Measurements from ENCODE around the gene NMUR1.
A peak's percentile ranks its signal among the peaks of the same experiment; 100 is the strongest.

The NMUR1 gene

GRCh38 chr2:231524477-231525247, 5.6 kb downstream of the NMUR1 start:
- WGBS: 90% methylated on average over 16 of the region's 16 CpGs
- no peaks in the 10 kb centered on the region for H3K36me3 ChIP-seq (ENCODE audit: insufficient read depth, low read length)
- no peak overlapping the region for H3K9ac ChIP-seq (ENCODE audit: low read depth, low read length)
- no peak overlapping the region for H3K4me3 ChIP-seq (ENCODE audit: low read length)
- H3K4me1 ChIP-seq (ENCODE audit: insufficient read depth, low read length): no peaks in the 10 kb centered on the region
- H3K9me3 ChIP-seq (ENCODE audit: insufficient read depth, low read depth, low read length): no peaks in the 10 kb centered on the region
- no peak overlapping the region for H3K27ac ChIP-seq (ENCODE audit: low read depth, low read length)
- peaks cover 11% of the 10 kb centered on the region for H3K27me3 ChIP-seq (ENCODE audit: insufficient read depth, low read length)

GRCh38 chr2:231523451-231524285, 6.6 kb downstream of the NMUR1 start:
- peaks cover under 1% of the 10 kb centered on the region; the same call in 1 of the 2 replicates for H3K27me3 ChIP-seq (ENCODE audit: insufficient read depth, low read length)
- H3K9me3 ChIP-seq (ENCODE audit: insufficient read depth, low read depth, low read length): no peaks in the 10 kb centered on the region
- H3K4me1 ChIP-seq (ENCODE audit: insufficient read depth, low read length): no peaks in the 10 kb centered on the region
- H3K27ac ChIP-seq (ENCODE audit: low read depth, low read length): no peak overlapping the region
- 90% methylated on average over 11 of the region's 11 CpGs for WGBS
- H3K4me3 ChIP-seq (ENCODE audit: low read length): no peak overlapping the region
- H3K9ac ChIP-seq (ENCODE audit: low read depth, low read length): no peak overlapping the region
- H3K36me3 ChIP-seq (ENCODE audit: insufficient read depth, low read length): no peaks in the 10 kb centered on the region

- Histone ChIP-seq H3K4me3 (ENCODE audit: low read length) (no peak overlapping the region), H3K27me3 (ENCODE audit: insufficient read depth, low read length) (no peaks in the 10 kb centered on the region), H3K9me3 (ENCODE audit: insufficient read depth, low read depth, low read length) (no peaks in the 10 kb centered on the region), H3K36me3 (ENCODE audit: insufficient read depth, low read length) (no peaks in the 10 kb centered on the region), H3K27ac (ENCODE audit: low read depth, low read length) (no peak overlapping the region), H3K9ac (ENCODE audit: low read depth, low read length) (no peak overlapping the region), H3K4me1 (ENCODE audit: insufficient read depth, low read length) (no peaks in the 10 kb centered on the region)
- 82% methylated on average over 8 of the region's 8 CpGs for WGBS
Observed at GRCh38 chr2:231522418-231523180, 7.6 kb downstream of the NMUR1 start.

GRCh38 chr2:231521443-231521842, 8.8 kb downstream of the NMUR1 start:
- Histone ChIP-seq H3K27me3 (ENCODE audit: insufficient read depth, low read length) (no peaks in the 10 kb centered on the region), H3K4me3 (ENCODE audit: low read length) (no peak overlapping the region), H3K36me3 (ENCODE audit: insufficient read depth, low read length) (no peaks in the 10 kb centered on the region), H3K27ac (ENCODE audit: low read depth, low read length) (no peak overlapping the region), H3K9me3 (ENCODE audit: insufficient read depth, low read depth, low read length) (no peaks in the 10 kb centered on the region), H3K9ac (ENCODE audit: low read depth, low read length) (no peak overlapping the region), H3K4me1 (ENCODE audit: insufficient read depth, low read length) (no peaks in the 10 kb centered on the region)
- 74% methylated on average over 3 of the region's 3 CpGs for WGBS

GRCh38 chr2:231519975-231520555, 10.2 kb downstream of the NMUR1 start:
- H3K4me1 ChIP-seq (ENCODE audit: insufficient read depth, low read length): 0 out of 2 replicates have a peak, but pooled peaks cover 3% of the 10 kb centered on the region
- H3K27ac ChIP-seq (ENCODE audit: low read depth, low read length): no peak overlapping the region
- no peaks in the 10 kb centered on the region for H3K36me3 ChIP-seq (ENCODE audit: insufficient read depth, low read length)
- H3K9ac ChIP-seq (ENCODE audit: low read depth, low read length): no peak overlapping the region
- WGBS: 88% methylated on average over 4 of the region's 4 CpGs
- H3K4me3 ChIP-seq (ENCODE audit: low read length): no peak overlapping the region
- peaks cover 6% of the 10 kb centered on the region for H3K27me3 ChIP-seq (ENCODE audit: insufficient read depth, low read length)
- no peaks in the 10 kb centered on the region for H3K9me3 ChIP-seq (ENCODE audit: insufficient read depth, low read depth, low read length)

- H3K9ac ChIP-seq (ENCODE audit: low read depth, low read length): no peak overlapping the region
- no peak overlapping the region for H3K27ac ChIP-seq (ENCODE audit: low read depth, low read length)
- no peaks in the 10 kb centered on the region for H3K36me3 ChIP-seq (ENCODE audit: insufficient read depth, low read length)
- peaks cover 7% of the 10 kb centered on the region; the same call in 1 of the 2 replicates for H3K4me1 ChIP-seq (ENCODE audit: insufficient read depth, low read length)
- no peaks in the 10 kb centered on the region for H3K9me3 ChIP-seq (ENCODE audit: insufficient read depth, low read depth, low read length)
- H3K4me3 ChIP-seq (ENCODE audit: low read length): no peak overlapping the region
- WGBS: 97% methylated on average over 5 of the region's 5 CpGs
- H3K27me3 ChIP-seq (ENCODE audit: insufficient read depth, low read length): peaks cover 8% of the 10 kb centered on the region
Observed at GRCh38 chr2:231518771-231519170, 11.5 kb downstream of the NMUR1 start.

- no peak overlapping the region for H3K9ac ChIP-seq (ENCODE audit: low read depth, low read length)
Observed at GRCh38 chr2:231515603-231516002, 14.6 kb downstream of the NMUR1 start.

GRCh38 chr2:231514951-231515297, 15.3 kb downstream of the NMUR1 start:
- Histone ChIP-seq H3K4me1 (ENCODE audit: insufficient read depth, low read length) (peaks cover 13% of the 10 kb centered on the region), H3K27me3 (ENCODE audit: insufficient read depth, low read length) (peaks cover 8% of the 10 kb centered on the region), H3K9ac (ENCODE audit: low read depth, low read length) (peak overlapping the region; percentile 79), H3K27ac (ENCODE audit: low read depth, low read length) (peak overlapping the region; percentile 57), H3K9me3 (ENCODE audit: insufficient read depth, low read depth, low read length) (no peaks in the 10 kb centered on the region), H3K4me3 (ENCODE audit: low read length) (peak overlapping the region; percentile 94), H3K36me3 (ENCODE audit: insufficient read depth, low read length) (no peaks in the 10 kb centered on the region)
- 58% methylated on average over 7 of the region's 7 CpGs for WGBS

More at GRCh38 chr2:231515603-231516002, 14.6 kb downstream of the NMUR1 start:
- Histone ChIP-seq H3K36me3 (ENCODE audit: insufficient read depth, low read length) (no peaks in the 10 kb centered on the region), H3K27me3 (ENCODE audit: insufficient read depth, low read length) (peaks cover 8% of the 10 kb centered on the region), H3K27ac (ENCODE audit: low read depth, low read length) (no peak overlapping the region), H3K4me1 (ENCODE audit: insufficient read depth, low read length) (peaks cover 13% of the 10 kb centered on the region), H3K4me3 (ENCODE audit: low read length) (no peak overlapping the region), H3K9me3 (ENCODE audit: insufficient read depth, low read depth, low read length) (no peaks in the 10 kb centered on the region)
- 90% methylated on average over 4 of the region's 4 CpGs for WGBS

GRCh38 chr2:231514225-231514950, 15.9 kb downstream of the NMUR1 start:
- Histone ChIP-seq H3K27me3 (ENCODE audit: insufficient read depth, low read length) (peaks cover 8% of the 10 kb centered on the region), H3K4me3 (ENCODE audit: low read length) (peak overlapping the region; percentile 94), H3K36me3 (ENCODE audit: insufficient read depth, low read length) (no peaks in the 10 kb centered on the region), H3K9me3 (ENCODE audit: insufficient read depth, low read depth, low read length) (no peaks in the 10 kb centered on the region), H3K27ac (ENCODE audit: low read depth, low read length) (peak overlapping the region; percentile 76), H3K4me1 (ENCODE audit: insufficient read depth, low read length) (peaks cover 13% of the 10 kb centered on the region), H3K9ac (ENCODE audit: low read depth, low read length) (peak overlapping the region; percentile 96)
- 3% methylated on average over 87 of the region's 87 CpGs for WGBS

- WGBS: 3% methylated on average over 3 of the region's 7 CpGs
- Histone ChIP-seq H3K4me3 (ENCODE audit: low read length) (peak overlapping the region; percentile 94), H3K36me3 (ENCODE audit: insufficient read depth, low read length) (no peaks in the 10 kb centered on the region), H3K27ac (ENCODE audit: low read depth, low read length) (peak overlapping the region; percentile 76), H3K9me3 (ENCODE audit: insufficient read depth, low read depth, low read length) (no peaks in the 10 kb centered on the region), H3K27me3 (ENCODE audit: insufficient read depth, low read length) (peaks cover 8% of the 10 kb centered on the region), H3K9ac (ENCODE audit: low read depth, low read length) (peak overlapping the region; percentile 96), H3K4me1 (ENCODE audit: insufficient read depth, low read length) (peaks cover 13% of the 10 kb centered on the region)
Observed at GRCh38 chr2:231513746-231514224, 16.5 kb downstream of the NMUR1 start.
